GM12801 (cell line): Measurements from ENCODE around the gene TRIM65.

ENCODE experiments used
- CTCF ChIP-seq: IDR thresholded peaks from one replicate; pipeline ENCODE4 v1.5.1; 2011; ENCODE audit warnings: control low read depth; ENCODE audit not compliant: insufficient read length; ENCODE audit errors: extremely low read depth

TRIM65 gene

DNA sequence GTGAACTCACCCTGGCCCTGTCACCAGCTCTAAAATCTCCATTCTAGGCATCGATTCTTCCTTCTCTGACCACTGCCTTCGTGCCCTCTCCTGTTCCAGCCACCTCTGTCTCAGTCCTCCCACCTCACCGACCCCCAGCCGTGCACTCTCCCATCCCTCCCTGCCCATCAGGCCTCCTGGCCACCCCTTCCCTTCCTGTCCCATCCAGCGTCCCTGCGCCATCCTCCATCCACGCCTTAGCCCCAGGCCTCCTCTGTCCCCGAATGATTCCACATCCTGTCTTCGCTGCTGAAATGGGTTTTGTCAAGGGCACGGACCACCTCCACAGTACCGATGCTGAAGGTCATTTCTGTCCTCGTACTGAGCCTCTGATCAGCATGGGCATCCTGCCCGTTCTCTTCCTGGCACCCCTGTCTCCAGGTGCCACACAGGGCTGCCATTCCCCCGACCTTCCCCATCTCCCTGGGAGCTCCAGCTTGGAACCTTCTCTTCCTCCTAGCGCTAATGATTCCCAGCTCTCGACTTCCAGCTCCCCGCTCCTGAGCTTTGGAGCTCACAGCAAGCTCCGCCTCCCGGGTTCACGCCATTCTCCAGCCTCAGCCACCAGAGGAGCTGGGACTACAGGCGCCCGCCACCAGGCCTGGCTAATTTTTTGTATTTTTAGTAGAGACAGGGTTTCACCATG lies 2.6 kb downstream of the TRIM65 start:
- TF ChIP-seq CTCF, result no peak

GRCh38 chr17:75893305-75894048 lies 3.3 kb downstream of the TRIM65 start:
- no peak for TF ChIP-seq CTCF

- no peak for TF ChIP-seq CTCF
Observed at GRCh38 chr17:75892556-75893224, 4.1 kb downstream of the TRIM65 start.

- TF ChIP-seq CTCF, result no peak
Observed at GRCh38 chr17:75891605-75892555, 4.9 kb downstream of the TRIM65 start.

DNA sequence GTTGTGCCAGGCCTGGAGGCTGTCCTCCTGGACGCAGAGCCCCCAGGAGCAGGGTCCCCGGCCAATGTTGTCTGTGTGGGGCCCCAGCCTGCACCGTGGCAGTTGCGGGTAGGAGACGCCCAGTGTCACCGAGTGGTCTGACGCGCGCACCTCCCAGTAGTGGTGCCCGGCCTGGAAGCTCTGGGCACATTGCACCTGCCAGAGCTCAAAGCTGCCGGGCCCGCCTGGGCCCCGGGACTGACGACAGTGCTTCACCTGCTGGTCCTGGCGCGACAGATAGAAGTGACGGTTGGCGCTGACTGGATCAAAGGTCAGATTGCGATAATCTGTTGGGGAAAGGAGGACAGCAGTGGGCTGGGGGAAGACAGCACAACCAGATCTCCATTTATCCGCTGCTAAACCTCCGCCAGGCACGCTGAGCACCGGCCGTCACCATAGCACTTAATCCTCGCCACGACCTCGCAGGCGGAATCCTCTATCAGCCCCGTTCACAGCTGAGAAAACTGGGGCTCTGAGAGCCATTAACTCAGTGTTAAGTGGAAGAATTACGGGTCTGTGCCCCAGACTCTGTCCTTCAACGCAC lies 5.6 kb downstream of the TRIM65 start:
- TF ChIP-seq CTCF, result no peak

DNA sequence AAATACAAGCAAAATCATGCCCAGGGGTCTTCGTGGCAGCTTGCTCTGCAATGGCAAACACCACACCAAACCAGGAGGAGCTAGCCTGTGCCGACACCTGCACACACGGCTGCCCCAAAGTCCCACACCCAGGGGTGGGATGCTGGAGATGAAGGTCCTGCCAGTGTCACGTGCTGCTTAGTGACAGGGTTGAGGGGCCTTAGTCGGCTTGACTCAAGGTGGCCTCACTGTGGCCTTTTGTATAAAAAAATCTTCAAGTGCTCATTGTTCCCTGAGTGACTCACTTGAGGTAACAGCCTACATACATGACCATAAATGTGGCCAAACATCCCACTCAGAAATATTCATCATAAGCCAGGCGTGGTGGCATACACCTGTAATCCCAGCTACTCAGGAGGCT lies 7.3 kb downstream of the TRIM65 start:
- TF ChIP-seq CTCF, result no peak
